ENCODE results near the gene GPR75. TPM values are rescaled to one million over a fixed set of nuclear protein-coding genes. Genes with fewer than 3 reads are reported as not detected.

The GPR75 gene
- total RNA-seq, 1 experiment from 2014 or later = 3.9 TPM

- POLR2A ChIA-PET = no interaction called here
- Mint-ChIP-seq H3K36me3 (ENCODE audit: insufficient read depth, unreplicated experiment) (peaks cover 46% of the 10 kb centered on the region), H3K27ac (ENCODE audit: unreplicated experiment) (no peak overlapping the region), H3K4me1 (ENCODE audit: low read depth, unreplicated experiment) (no peaks in the 10 kb centered on the region), H3K4me3 (ENCODE audit: unreplicated experiment) (no peak overlapping the region), H3K27me3 (ENCODE audit: insufficient read depth, unreplicated experiment) (no peaks in the 10 kb centered on the region), H3K9me3 (ENCODE audit: unreplicated experiment) (no peaks in the 10 kb centered on the region)
- intact Hi-C loops (cut with micrococcal nuclease; ENCODE audit: unreplicated experiment) = no loop called here
- no TSS peak for BruUV-seq (replicated peaks)
- CTCF ChIA-PET = no interaction called here
- TF ChIP-seq CTCF (IDR thresholded peaks at IDR 0.05; ENCODE audit: insufficient read depth in 1 of 2, low read depth in 1 of 2, low read length in 1 of 2, severe bottlenecking in 1 of 2, unreplicated experiment in 1 of 2) = no peak
- Histone ChIP-seq H3K27me3 (replicated peaks; ENCODE audit: control insufficient read depth, insufficient read depth, low read length) (no peaks in the 10 kb centered on the region), H3K4me3 (ENCODE audit: low read depth, low read length) (no peak overlapping the region), H3K36me3 (ENCODE audit: control insufficient read depth, insufficient read depth, low read length) (peaks cover 1% of the 10 kb centered on the region), H3K9me3 (no peaks in the 10 kb centered on the region), H3K4me1 (no peaks in the 10 kb centered on the region)
- no peak for DNase-seq
Measured at GRCh38 chr2:53863538-53864227, 3.9 kb upstream of the GPR75 start.

- no peak for TF ChIP-seq CTCF (IDR thresholded peaks at IDR 0.05; ENCODE audit: insufficient read depth in 1 of 2, low read depth in 1 of 2, low read length in 1 of 2, severe bottlenecking in 1 of 2, unreplicated experiment in 1 of 2)
- H3K4me1 Mint-ChIP-seq (ENCODE audit: low read depth, unreplicated experiment) = no peaks in the 10 kb centered on the region
Measured at GRCh38 chr2:53861824-53862223, 2.1 kb upstream of the GPR75 start.

GRCh38 chr2:53856272-53856671, 3.5 kb downstream of the GPR75 start:
- Histone ChIP-seq H3K27me3 (replicated peaks; ENCODE audit: control insufficient read depth, insufficient read depth, low read length) (no peaks in the 10 kb centered on the region), H3K36me3 (ENCODE audit: control insufficient read depth, insufficient read depth, low read length) (peaks cover 5% of the 10 kb centered on the region), H3K4me1 (no peaks in the 10 kb centered on the region), H3K4me3 (ENCODE audit: low read depth, low read length) (no peak overlapping the region), H3K9me3 (no peaks in the 10 kb centered on the region)
- intact Hi-C loops (cut with micrococcal nuclease; ENCODE audit: unreplicated experiment) = no loop called here
- TF ChIP-seq CTCF (IDR thresholded peaks at IDR 0.05; ENCODE audit: insufficient read depth in 1 of 2, low read depth in 1 of 2, low read length in 1 of 2, severe bottlenecking in 1 of 2, unreplicated experiment in 1 of 2) = no peak
- H3K27me3 Mint-ChIP-seq (ENCODE audit: insufficient read depth, unreplicated experiment) = no peaks in the 10 kb centered on the region
- BruUV-seq (replicated peaks) = no TSS peak
- H3K27ac Mint-ChIP-seq (ENCODE audit: unreplicated experiment) = no peak overlapping the region
- no peak overlapping the region for H3K4me3 Mint-ChIP-seq (ENCODE audit: unreplicated experiment)
- peaks cover 26% of the 10 kb centered on the region for H3K36me3 Mint-ChIP-seq (ENCODE audit: insufficient read depth, unreplicated experiment)
- H3K4me1 Mint-ChIP-seq (ENCODE audit: low read depth, unreplicated experiment) = no peaks in the 10 kb centered on the region
- POLR2A ChIA-PET = interaction anchor here (0.5 kb wide), 1 partner anchor 23 kb away, joined by 5 read pairs; no protein-coding TSS in a partner anchor
- no peaks in the 10 kb centered on the region for H3K9me3 Mint-ChIP-seq (ENCODE audit: unreplicated experiment)
- DNase-seq = no peak
- CTCF ChIA-PET = no interaction called here

More at GRCh38 chr2:53861824-53862223, 2.1 kb upstream of the GPR75 start:
- no peaks in the 10 kb centered on the region for H3K9me3 Mint-ChIP-seq (ENCODE audit: unreplicated experiment)
- ChIA-PET POLR2A (no interaction called here), CTCF (no interaction called here)
- Histone ChIP-seq H3K9me3 (no peaks in the 10 kb centered on the region), H3K36me3 (ENCODE audit: control insufficient read depth, insufficient read depth, low read length) (peaks cover 1% of the 10 kb centered on the region), H3K27me3 (replicated peaks; ENCODE audit: control insufficient read depth, insufficient read depth, low read length) (no peaks in the 10 kb centered on the region), H3K4me3 (ENCODE audit: low read depth, low read length) (no peak overlapping the region), H3K4me1 (no peaks in the 10 kb centered on the region)
- no peak overlapping the region for H3K4me3 Mint-ChIP-seq (ENCODE audit: unreplicated experiment)
- no peaks in the 10 kb centered on the region for H3K27me3 Mint-ChIP-seq (ENCODE audit: insufficient read depth, unreplicated experiment)
- no peak for DNase-seq
- peaks cover 37% of the 10 kb centered on the region for H3K36me3 Mint-ChIP-seq (ENCODE audit: insufficient read depth, unreplicated experiment)
- intact Hi-C loops (cut with micrococcal nuclease; ENCODE audit: unreplicated experiment) = no loop called here
- BruUV-seq (replicated peaks) = no TSS peak
- no peak overlapping the region for H3K27ac Mint-ChIP-seq (ENCODE audit: unreplicated experiment)

All from Caco-2 (cell line).